Hematopoietic multipotent progenitor cell treated with erythropoietin and hydrocortisone succinate and interleukin-3 and kit ligand, for 4 days (in vitro differentiated cells): ENCODE measurements around the gene TTC3.

Source experiments
- DNase-seq: peaks from one replicate; pipeline ENCODE4 v3.0.0-alpha.2; 2015

The TTC3 gene

DNA sequence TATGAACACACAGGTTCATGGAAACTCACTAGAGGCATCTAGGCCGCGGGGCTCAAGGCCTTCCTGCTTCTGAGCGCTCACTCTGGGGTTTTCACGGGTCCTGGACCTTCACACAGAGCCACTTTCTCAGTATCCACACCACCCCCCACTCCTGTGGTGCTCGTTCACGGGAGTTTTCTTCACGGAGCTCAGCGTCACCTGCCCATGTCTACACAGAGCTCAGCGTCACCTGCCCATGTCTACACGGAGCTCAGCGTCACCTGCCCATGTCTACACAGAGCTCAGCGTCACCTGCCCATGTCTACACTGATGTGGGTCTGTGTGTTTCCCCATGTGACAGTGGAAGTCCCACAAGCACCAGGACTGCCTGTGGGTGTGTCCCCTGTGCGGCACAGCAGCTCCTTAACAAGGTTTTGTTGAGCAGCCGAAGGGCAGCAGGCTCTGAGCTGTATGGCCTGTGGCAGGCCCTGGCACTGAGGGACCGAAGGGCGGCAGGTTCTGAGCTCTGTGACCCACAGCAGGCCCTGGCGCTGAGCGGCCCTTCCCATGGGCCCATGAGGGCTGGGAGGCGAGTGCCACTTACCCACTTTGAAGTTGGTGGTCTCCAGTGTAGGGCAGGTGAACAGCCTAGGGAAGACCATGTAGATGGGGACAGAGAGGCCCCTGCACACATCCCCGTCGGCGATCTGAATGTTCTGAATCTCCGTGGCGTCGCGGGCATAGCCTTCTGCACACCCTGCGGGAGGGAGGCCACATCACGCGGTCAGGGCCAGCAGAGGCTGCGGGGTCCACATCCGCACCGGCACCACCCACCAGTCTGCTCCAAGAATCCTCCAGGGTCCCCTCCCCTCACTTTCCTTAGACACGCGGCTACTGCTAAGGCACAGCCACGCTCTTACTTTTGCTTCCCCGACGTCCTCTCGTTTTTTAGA, 154.3 kb downstream of the TTC3 start:
- DNase-seq = no peak

GRCh38 chr21:37228003-37228400, 154.9 kb downstream of the TTC3 start:
- no peak for DNase-seq

DNA sequence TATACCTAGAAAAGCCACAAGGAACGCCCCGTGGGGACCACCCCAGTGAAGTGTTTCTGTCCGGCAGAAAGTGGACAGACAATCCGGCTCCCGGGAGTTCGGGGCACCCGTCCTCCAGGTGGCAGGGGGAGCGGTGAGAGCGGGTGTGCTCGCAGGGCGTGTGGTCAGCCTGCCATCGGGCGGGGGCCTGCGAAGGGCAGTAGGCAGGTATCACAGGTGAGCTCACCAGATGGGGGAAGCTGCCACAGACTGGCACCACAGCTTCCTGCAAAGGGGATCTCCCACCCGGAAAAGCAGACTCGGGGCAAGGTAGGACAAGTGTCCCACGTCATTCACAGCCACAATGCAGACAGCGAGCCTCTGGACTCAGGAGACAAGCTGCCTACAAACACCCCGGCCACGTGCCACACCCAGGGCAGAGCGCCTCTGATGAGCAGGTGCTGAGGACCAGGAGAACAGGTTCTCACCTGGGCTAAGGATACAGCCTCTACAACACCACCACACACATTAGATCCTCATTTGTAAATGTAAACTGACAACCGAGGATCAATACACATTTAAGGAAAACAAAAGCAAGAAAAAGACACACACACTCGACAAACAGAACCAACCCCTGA, 157.7 kb downstream of the TTC3 start:
- DNase-seq = no peak

DNA sequence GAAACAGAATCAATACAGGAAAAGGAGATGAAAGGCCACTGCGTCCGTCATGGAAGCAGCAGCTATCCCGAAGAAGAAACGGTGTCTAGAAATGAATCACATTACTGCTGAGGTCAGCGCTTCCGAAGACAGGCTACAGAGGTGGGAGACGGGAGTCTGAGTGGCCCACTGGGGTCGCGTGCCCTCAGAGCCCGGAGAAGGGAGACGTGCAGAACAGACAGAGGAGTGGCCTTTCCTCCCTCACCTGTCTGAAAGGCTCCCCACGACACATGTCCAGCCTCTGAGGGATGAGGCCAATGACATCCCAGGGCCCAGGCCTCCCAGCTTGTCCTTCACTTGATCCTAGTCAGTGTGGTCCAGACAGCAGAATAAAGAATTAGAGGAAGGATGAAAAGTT, 158.2 kb downstream of the TTC3 start:
- DNase-seq = no peak

GRCh38 chr21:37231671-37232070, 158.6 kb downstream of the TTC3 start:
- DNase-seq = no peak

DNA sequence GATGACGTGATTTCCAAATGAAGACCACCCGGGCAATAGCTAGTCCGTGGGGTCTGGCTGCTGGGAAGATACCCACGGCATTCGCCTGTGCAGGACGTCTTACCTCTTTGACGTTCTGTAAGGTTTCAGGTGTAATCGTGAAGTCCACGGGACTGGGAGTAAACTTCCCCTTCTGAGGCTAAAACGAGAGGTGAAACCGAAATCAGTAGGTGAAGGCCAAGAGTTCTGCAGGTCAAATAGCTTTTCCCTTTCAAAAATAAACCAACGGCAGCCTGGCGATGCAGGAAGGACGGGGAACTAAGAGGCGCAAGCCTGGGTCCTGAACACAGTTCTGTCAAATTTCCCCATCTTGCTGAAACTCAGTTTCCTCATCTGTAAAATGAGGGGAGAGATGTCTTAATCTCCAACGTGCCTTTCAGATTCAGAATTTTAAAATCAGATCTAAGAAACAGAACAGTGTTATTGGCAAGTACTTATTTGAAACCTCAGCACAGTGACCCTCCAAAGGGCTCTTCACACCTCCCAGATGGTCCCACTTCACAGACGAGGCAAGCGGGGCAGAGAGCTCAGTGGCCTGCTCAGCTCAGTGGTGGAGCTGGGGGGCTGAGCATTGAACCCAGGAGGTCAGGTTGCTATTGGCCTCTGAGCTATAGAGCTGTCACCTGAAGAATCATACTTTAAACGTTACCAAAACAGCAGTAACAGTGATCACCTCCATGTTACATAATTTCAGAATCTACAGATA, 159.4 kb downstream of the TTC3 start:
- DNase-seq = no peak

DNA sequence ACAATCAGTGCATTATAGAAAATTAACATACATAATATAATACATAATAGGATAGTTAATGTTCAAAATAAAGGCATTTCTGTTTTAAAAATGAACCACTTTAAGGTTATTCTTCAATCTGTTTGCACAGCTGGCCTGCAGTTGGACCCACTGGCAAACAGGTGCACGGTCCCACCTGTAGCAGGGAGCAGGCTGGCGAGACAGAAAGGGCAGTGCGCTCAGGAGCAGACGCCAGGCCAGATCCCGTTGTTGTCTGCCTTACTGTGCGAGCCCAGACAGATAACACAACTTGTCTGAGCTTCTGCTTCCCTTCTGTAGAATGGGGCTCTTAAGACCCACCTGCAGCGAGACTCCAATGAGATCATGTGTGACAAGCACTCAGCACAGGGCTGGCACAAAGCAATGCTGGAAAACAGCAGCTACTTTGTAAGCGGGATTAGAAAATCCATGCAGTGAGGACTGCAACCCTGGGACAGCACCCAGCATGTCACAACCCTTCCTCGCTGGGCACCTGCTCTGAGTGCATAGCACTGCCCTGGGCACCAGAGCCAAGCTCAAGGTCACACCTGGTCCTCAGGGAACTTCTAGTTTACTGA, 160.6 kb downstream of the TTC3 start:
- DNase-seq = no peak

- no peak for DNase-seq
Observed at GRCh38 chr21:37237346-37237745, 164.3 kb downstream of the TTC3 start.

- peak; percentile 43 for DNase-seq
Observed at GRCh38 chr21:37237764-37238163, 164.7 kb downstream of the TTC3 start.

DNA sequence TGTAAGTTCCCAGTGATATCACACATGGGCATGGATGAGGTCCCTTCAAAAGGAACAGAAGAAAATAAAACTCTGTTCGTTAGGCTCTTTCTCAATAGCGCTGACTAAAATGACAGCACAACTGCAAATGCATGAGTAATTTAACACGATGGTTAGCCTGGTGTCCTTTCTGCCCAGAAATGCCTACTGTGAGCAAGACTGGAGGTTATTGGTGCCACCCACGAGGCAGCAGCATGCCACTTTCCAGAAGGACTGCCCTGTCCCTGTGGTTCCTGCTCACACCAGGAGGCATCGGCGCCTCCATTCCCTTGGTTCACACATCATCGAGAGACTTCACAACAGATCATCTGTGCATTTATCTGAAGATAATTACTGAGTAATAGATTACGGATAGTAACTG, 167.9 kb downstream of the TTC3 start:
- no peak for DNase-seq

- no peak for DNase-seq
Observed at GRCh38 chr21:37241426-37241825, 168.4 kb downstream of the TTC3 start.

DNA sequence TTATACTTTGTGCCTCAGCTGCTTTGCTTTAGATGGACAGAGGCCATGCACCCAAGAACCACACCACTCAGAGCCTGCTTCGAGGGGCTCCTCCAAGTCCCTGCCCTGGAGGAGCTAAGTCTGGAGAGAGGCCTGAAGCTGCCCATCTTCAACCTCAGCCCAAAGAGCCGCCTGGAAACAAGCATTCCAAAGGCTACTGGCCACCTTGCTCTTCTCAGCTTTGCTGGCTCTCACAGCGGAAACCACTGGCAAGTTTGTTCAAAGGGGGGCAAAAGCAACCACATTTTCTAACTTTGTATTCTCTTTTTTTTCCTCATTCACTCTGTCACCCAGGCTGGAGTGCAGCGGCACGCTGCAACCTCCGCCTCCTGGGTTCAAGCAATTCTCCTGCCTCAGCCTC, 170.9 kb downstream of the TTC3 start:
- no peak for DNase-seq

GRCh38 chr21:37244501-37245095, 171.5 kb downstream of the TTC3 start:
- peak; percentile 69 for DNase-seq

GRCh38 chr21:37245151-37245550, 172.1 kb downstream of the TTC3 start:
- DNase-seq = no peak

DNA sequence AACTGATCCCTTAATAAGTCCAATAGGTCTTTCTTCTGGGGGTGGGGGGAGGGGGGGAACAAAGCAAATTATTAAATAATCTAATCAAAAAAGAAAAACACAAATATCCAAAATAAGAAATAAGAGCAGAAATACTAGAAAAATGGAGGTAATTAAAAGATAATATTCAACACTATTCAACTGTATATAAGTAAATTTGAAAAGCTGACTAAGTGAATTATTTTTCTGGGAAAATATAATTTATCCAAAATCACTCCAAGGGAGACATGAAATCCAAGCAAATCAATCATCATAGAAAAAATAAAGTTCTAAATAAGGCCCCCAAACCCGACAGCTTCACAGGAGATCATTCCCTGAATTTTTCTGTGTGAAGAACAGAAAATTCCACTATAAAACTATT, 175.2 kb downstream of the TTC3 start:
- DNase-seq = no peak

DNA sequence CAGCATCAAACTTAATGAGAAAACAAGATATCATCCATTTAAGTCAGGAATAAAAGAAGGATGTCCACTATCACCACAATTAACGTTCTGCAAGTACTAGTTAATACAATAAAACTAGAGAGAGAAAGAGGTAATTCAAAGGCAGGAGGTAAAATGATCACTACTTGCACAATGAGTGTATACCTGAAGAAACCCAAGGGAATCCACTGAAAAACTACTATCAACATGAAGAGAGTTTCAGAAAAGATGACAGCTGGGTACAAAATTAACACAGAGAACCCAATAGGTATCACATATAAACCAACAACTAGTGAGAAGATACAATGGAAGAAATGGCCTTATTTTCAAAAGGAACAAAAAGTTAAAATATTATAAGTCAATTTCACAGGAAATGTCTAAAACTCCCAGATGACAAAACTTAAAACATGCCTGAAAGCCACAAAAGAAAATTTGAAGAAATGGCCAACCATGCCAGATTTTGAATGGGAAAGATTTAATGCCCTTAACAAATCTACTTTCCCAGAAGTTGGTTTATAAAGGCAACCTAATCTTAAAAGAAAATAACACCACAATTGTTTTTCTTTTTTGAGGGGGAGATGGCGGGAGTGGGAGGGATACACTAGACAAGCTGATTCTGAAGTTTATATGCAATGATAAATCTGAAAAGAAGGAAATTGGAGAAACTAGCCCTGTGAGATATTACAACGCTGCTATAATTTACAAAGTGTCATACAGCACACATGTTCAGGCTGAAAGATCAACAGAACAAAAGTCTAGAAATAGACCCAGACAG, 176.3 kb downstream of the TTC3 start:
- no peak for DNase-seq

DNA sequence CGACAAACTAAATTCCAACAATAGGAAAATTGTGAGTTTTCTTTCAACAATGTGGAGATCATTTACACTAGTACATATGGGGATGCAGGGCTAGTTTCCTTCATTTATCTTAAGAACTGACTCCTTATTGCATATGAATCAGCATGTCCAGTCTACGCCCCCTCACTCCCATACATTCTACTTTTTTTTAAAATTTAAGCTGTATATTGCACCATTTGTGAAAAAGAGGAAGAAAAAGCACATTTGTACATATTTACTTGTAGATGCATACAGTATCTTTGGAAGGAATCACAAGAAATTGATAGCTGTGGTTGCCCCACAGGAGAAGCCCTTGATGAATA, 178.2 kb downstream of the TTC3 start:
- DNase-seq = peak; percentile 77
